AG09319 (cell line): Measurements from ENCODE around the gene SLC2A6.

ENCODE experiments used
- DNase-seq: peaks from one replicate; pipeline ENCODE4 v3.0.0-alpha.2; 2010; ENCODE audit warnings: low read depth; ENCODE audit errors: extremely low read depth
- TF ChIP-seq, protein P1 (sequence below): IDR thresholded peaks from 2 replicates; pipeline ENCODE4 v1.5.1; 2011; ENCODE audit warnings: low read depth, mild to moderate bottlenecking, inconsistent platforms, low read length, moderate library complexity

Gene SLC2A6

DNA sequence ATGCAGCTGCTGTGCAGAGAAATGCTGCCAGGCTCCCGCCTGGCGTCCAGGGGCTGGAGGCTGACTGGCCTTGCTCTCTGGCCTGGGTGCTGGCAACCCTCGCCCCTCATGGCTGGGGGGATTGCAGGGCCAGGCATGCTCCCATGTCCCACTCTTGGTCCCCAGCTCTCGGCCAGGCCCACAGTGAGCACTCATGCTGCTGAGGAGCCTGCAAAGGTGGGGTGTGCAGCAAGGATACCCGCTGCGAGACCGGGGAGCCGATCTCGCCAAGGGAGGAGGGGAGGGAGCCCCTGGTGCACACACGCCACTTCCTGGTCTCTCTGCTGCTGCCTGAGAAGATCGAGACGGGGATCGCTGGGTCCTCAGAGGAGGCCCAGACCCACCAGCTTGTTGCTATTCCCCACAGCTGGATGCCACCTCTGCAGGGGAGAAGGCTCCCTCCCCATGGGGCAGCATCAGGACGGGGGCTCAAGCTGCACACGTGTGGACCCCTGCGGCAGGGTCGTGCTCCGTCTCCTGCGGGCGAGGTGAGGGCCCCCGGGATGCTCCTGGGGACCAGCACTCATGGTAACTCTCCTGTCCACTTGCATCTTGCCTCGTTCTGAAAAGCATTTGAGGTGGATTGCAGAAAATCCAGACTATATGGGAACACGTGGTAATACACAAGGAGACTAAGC is 33.5 kb downstream of the SLC2A6 start:
- DNase-seq: no peak
- TF ChIP-seq, protein P1, sequence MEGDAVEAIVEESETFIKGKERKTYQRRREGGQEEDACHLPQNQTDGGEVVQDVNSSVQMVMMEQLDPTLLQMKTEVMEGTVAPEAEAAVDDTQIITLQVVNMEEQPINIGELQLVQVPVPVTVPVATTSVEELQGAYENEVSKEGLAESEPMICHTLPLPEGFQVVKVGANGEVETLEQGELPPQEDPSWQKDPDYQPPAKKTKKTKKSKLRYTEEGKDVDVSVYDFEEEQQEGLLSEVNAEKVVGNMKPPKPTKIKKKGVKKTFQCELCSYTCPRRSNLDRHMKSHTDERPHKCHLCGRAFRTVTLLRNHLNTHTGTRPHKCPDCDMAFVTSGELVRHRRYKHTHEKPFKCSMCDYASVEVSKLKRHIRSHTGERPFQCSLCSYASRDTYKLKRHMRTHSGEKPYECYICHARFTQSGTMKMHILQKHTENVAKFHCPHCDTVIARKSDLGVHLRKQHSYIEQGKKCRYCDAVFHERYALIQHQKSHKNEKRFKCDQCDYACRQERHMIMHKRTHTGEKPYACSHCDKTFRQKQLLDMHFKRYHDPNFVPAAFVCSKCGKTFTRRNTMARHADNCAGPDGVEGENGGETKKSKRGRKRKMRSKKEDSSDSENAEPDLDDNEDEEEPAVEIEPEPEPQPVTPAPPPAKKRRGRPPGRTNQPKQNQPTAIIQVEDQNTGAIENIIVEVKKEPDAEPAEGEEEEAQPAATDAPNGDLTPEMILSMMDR: no peak

DNA sequence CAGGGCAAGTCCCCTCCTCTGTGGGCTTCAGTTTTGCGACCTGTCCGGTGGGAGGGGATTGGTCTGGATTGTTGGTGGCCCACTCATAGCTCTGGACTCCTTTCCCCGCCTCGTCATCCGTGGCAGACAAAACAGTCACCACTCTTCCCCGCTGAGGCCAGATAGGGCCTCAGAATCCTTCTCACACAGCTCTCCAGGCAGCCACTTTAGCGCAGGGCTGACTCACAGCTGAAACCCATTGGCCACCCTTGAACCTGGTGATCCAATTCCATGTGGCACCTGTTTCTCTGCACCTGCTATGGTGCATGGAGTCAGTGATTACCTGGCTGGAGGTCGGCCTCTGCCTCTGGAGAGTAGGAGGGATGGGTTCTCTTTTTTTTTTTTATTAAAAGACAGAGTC is 34.9 kb downstream of the SLC2A6 start:
- no peak for DNase-seq
- TF ChIP-seq, protein P1: no peak

DNA sequence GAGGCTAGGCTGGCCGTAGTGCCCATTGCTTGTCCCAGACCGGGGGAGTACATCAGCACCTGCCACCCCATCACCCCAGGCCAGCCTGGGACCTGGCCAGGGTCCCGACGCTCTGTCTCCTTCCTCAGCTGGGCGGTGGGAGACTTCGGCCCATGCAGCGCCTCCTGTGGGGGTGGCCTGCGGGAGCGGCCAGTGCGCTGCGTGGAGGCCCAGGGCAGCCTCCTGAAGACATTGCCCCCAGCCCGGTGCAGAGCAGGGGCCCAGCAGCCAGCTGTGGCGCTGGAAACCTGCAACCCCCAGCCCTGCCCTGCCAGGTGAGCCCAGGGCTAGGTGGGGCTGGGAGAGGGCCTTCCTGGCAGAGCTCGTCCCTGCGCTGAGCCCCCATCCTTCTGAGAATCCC is 35.7 kb downstream of the SLC2A6 start:
- no peak for DNase-seq
- TF ChIP-seq, protein P1: no peak

DNA sequence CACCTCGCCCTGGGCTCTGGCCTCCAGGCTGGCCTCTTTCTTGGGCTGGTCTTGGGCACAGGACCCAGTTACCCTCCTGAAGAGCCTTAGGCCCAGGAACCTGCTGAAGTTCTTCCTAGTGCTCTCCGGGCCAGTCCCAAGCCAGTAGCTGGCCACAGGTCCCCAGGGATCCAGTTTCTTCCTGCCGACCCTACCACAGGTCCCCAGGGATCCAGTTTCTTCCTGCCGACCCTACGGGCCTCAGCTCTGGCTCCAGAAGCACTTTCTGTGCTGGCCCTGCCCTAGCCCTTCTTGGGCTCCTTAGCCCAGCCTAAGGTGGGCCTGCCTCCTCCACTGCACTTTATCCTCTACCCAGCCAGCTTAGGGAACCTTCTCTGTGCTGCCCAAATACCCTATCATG is 37.3 kb downstream of the SLC2A6 start:
- TF ChIP-seq, protein P1: no peak
- DNase-seq: no peak

DNA sequence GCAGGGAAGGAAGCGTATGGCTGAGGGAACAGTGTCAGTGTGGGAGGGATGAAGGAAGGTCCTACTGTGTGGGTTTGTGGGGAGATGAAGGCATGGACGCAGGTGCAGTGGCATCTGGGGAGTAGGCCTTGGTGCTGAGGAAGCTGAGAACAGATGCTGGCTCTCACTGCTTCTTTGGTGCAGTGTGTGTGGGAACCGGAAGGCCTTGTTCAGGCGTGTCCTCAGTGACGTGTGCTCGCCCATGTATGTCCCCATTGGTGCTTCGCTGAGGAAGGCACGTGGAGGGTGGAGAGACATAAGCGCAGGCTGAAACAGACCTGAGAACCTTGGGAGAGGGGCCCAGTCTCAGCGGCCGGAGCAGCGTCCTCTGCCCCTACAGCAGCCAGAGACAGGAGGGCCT is 38.0 kb downstream of the SLC2A6 start:
- no peak for DNase-seq
- TF ChIP-seq, protein P1: no peak

DNA sequence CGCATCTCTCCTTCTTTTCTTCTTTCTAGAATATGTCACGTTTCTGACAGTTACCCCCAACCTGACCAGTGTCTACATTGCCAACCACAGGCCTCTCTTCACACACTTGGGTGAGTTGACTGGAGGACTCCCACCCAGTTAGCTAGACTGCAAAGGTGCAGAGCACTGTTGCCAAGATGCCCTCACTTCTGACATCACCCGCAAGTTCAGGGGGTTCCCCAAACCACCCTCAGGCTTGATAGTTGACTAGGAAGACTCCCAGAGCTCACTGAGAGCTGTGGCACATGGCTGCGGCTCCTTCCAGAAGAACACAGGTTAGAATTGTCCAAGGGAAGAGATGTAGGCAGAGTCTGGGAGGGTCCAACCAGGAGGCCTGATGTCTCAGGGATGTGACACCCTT is 39.6 kb downstream of the SLC2A6 start:
- no peak for DNase-seq
- TF ChIP-seq, protein P1: no peak

DNA sequence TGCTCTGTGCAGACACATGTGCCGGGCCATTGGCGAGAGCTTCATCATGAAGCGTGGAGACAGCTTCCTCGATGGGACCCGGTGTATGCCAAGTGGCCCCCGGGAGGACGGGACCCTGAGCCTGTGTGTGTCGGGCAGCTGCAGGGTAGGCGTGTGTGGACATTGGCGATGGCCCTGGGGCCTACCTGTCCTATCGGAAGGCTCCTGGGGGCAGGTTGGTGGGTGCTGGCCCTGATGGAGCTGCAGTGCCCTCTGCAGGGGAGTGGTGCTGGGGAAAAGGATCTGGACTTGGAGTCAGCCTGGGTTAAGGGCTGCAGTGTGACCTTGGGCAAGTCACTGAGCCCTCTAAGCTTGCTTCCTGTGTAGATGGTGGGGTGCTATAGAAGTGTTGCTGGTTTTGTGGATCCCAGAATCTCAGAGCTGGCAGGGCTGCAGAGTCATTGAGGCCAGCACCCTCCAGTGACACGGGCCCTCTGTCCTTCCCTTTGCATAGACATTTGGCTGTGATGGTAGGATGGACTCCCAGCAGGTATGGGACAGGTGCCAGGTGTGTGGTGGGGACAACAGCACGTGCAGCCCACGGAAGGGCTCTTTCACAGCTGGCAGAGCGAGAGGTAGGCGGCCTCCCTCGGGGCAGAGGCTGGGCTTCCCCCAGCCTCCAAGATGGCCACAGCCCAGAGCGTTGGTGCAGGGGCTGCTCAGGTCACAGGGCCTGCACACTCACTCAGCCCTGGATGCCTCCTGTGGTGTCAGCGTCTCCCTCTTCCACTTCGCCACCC is 41.0 kb downstream of the SLC2A6 start:
- TF ChIP-seq, protein P1: no peak
- DNase-seq: no peak
